SK-N-SH (cell line): ENCODE data around the gene PLA2G4E. TPM values are rescaled to one million over a fixed set of nuclear protein-coding genes. Genes with fewer than 3 reads are reported as not detected.

Source experiments
- CTCF ChIA-PET: fragments of 300-600, 350-600 bp; formaldehyde crosslinking; extraction: SDS; loops from one replicate; lab custom pipeline; 2021; lab: Yijun Ruan, JAX
- POLR2A ChIA-PET: fragments of 350-600 bp; sonication (Branson Sonifier 250); formaldehyde crosslinking; extraction: SDS; loops from one replicate; lab custom pipeline; 2020; ENCODE audit warnings: antibody characterized with exemption, inconsistent platforms; lab: Yijun Ruan, JAX
- DNase-seq: peaks from one replicate; pipeline ENCODE4 v3.0.0; 2012
- H2AFZ ChIP-seq: fragments of 200-600 bp; sonication (generic); 2 replicates; pipeline ENCODE4 v1.8.1; 2016; ENCODE audit warnings: antibody characterized with exemption, mild to moderate bottlenecking, low read depth
- H3F3A ChIP-seq: fragments of 200-600 bp; sonication (generic); replicated peaks from 2 replicates; pipeline ENCODE3; 2016; ENCODE audit warnings: antibody characterized with exemption, mild to moderate bottlenecking; ENCODE audit not compliant: insufficient read depth
- H3K27ac ChIP-seq, 2 experiments: fragments of 200-500 bp in 1 of 2; fragments of 200-600 bp in 1 of 2; sonication (Bioruptor generic) in 1 of 2; sonication (generic), shearing (Covaris generic) in 1 of 2; 2 replicates each; pipeline versions ENCODE4 v1.5.1 to v1.6.1; 2014 to 2016; ENCODE audit warnings: low read depth in 2 of 2, inconsistent platforms in 1 of 2, low read length in 1 of 2, mild to moderate bottlenecking in 1 of 2, mixed read lengths in 1 of 2
- H3K27me3 ChIP-seq: fragments of 200-600 bp; sonication (generic), shearing (Covaris generic); 2 replicates; pipeline ENCODE4 v1.6.1; 2016; ENCODE audit warnings: mixed run types; ENCODE audit not compliant: insufficient read depth
- H3K36me3 ChIP-seq, 2 experiments: fragments of 200-500 bp in 1 of 2; fragments of 200-600 bp in 1 of 2; sonication (Bioruptor generic) in 1 of 2; sonication (generic) in 1 of 2; replicated peaks in 1 of 2; 2 replicates each; pipeline versions ENCODE3 to v1.5.1; 2014 to 2016; ENCODE audit warnings: low read length in 1 of 2, mild to moderate bottlenecking in 1 of 2; ENCODE audit not compliant: insufficient read depth in 2 of 2, control insufficient read depth in 1 of 2
- H3K4me1 ChIP-seq, 2 experiments: fragments of 200-500 bp in 1 of 2; fragments of 200-600 bp in 1 of 2; sonication (Bioruptor generic) in 1 of 2; sonication (generic), shearing (Covaris generic) in 1 of 2; 2 replicates each; pipeline versions ENCODE4 v1.5.1 to v1.6.1; 2014 to 2016; ENCODE audit warnings: low read depth in 1 of 2, low read length in 1 of 2, mixed run types in 1 of 2; ENCODE audit not compliant: insufficient read depth in 2 of 2, control insufficient read depth in 1 of 2
- H3K4me2 ChIP-seq: fragments of 200-600 bp; sonication (generic), shearing (Covaris generic); 2 replicates; pipeline ENCODE4 v1.6.1; 2017; ENCODE audit warnings: mixed run types
- H3K4me3 ChIP-seq, 2 experiments: fragments of 200-500 bp in 1 of 2; fragments of 200-600 bp in 1 of 2; sonication (Bioruptor generic) in 1 of 2; sonication (generic), shearing (Covaris generic) in 1 of 2; 2 replicates each; pipeline versions ENCODE4 v1.5.1 to v1.8.1; 2014 to 2016; ENCODE audit warnings: low read depth in 2 of 2, inconsistent platforms in 1 of 2, low read length in 1 of 2, mild to moderate bottlenecking in 1 of 2, mixed read lengths in 1 of 2, moderate library complexity in 1 of 2
- H3K79me2 ChIP-seq: fragments of 200-600 bp; sonication (generic); 2 replicates; pipeline ENCODE4 v1.8.1; 2017; ENCODE audit warnings: mild to moderate bottlenecking; ENCODE audit not compliant: insufficient read depth
- H3K9ac ChIP-seq: fragments of 200-600 bp; sonication (generic); 2 replicates; pipeline ENCODE4 v1.6.1; 2017; ENCODE audit warnings: mixed run types
- H3K9me2 ChIP-seq: fragments of 200-600 bp; sonication (generic); 2 replicates; pipeline ENCODE4 v1.6.1; 2017; ENCODE audit warnings: mixed run types
- H3K9me3 ChIP-seq: fragments of 200-600 bp; sonication (generic); 2 replicates; pipeline ENCODE4 v1.6.1; 2017; ENCODE audit warnings: mixed run types, mild to moderate bottlenecking, moderate library complexity
- H4K20me1 ChIP-seq: fragments of 200-600 bp; sonication (generic); 2 replicates; pipeline ENCODE4 v1.6.1; 2017; ENCODE audit warnings: mild to moderate bottlenecking, mixed run types; ENCODE audit not compliant: insufficient read depth
- EP300 ChIP-seq, 2 experiments: IDR thresholded peaks; 2 replicates each; pipeline versions ENCODE4 v1.4.0 to v1.6.1; 2012; ENCODE audit warnings: borderline replicate concordance in 1 of 2, low read depth in 1 of 2, low read length in 1 of 2
- EZH2phosphoT487 ChIP-seq: fragments of 200-600 bp; sonication (generic); IDR thresholded peaks from 2 replicates; pipeline ENCODE4 v1.6.1; 2017; ENCODE audit warnings: low read depth, mixed run types, mild to moderate bottlenecking, antibody characterized with exemption, moderate library complexity, borderline replicate concordance
- FOXM1 ChIP-seq: IDR thresholded peaks from 2 replicates; pipeline ENCODE4 v1.4.0; 2012; ENCODE audit warnings: low read depth, mild to moderate bottlenecking
- GABPA ChIP-seq: IDR thresholded peaks from 2 replicates; pipeline ENCODE4 v1.4.0; 2012; ENCODE audit warnings: low read depth, mild to moderate bottlenecking
- GATA2 ChIP-seq: sonication (generic); formaldehyde crosslinking; IDR thresholded peaks from 2 replicates; pipeline ENCODE4 v1.5.0; 2020; ENCODE audit warnings: mild to moderate bottlenecking, missing genetic modification reagents
- MAX ChIP-seq: IDR thresholded peaks from 2 replicates; pipeline ENCODE4 v1.4.0; 2012; ENCODE audit warnings: low read depth
- MEF2A ChIP-seq: IDR thresholded peaks from 2 replicates; pipeline ENCODE4 v1.4.0; 2012; ENCODE audit warnings: low read depth, borderline replicate concordance
- NRF1 ChIP-seq: IDR thresholded peaks from 2 replicates; pipeline ENCODE4 v1.6.1; 2012; ENCODE audit warnings: low read depth, mild to moderate bottlenecking, low read length
- POLR2AphosphoS5 ChIP-seq: IDR thresholded peaks from 2 replicates; pipeline ENCODE4 v1.6.1; 2012; ENCODE audit warnings: low read depth, low read length
- RAD21 ChIP-seq: IDR thresholded peaks from 2 replicates; pipeline ENCODE4 v1.6.1; 2012; ENCODE audit warnings: mild to moderate bottlenecking, low read length
- RCOR1 ChIP-seq: fragments of 150-350 bp; IDR thresholded peaks from 2 replicates; pipeline ENCODE4 v1.6.1; 2017; ENCODE audit warnings: antibody characterized with exemption, low read length
- SIN3A ChIP-seq: IDR thresholded peaks from 2 replicates; pipeline ENCODE4 v1.6.1; 2012; ENCODE audit warnings: low read depth, mild to moderate bottlenecking, low read length, moderate library complexity, borderline replicate concordance
- SMC3 ChIP-seq: IDR thresholded peaks from 2 replicates; pipeline ENCODE4 v1.6.1; 2012; ENCODE audit warnings: low read depth, low read length, improper control_type of control experiment
- TAF1 ChIP-seq: IDR thresholded peaks from 2 replicates; pipeline ENCODE4 v1.6.1; 2012; ENCODE audit warnings: low read depth, mild to moderate bottlenecking, low read length, moderate library complexity, borderline replicate concordance
- TCF12 ChIP-seq: IDR thresholded peaks from 2 replicates; pipeline ENCODE4 v1.4.0; 2012
- TEAD4 ChIP-seq: IDR thresholded peaks from 2 replicates; pipeline ENCODE4 v1.4.0; 2012; ENCODE audit warnings: mild to moderate bottlenecking, borderline replicate concordance; ENCODE audit not compliant: insufficient read depth
- ZBTB33 ChIP-seq: IDR thresholded peaks from 2 replicates; pipeline ENCODE4 v1.4.0; 2012; ENCODE audit warnings: low read depth, borderline replicate concordance
- WGBS: methylation state at CpG from one replicate; pipeline ENCODE4 v1.1.6; 2017; ENCODE audit warnings: low lambda C conversion rate; 5-methylcytosine and 5-hydroxymethylcytosine counted together
- polyA plus RNA-seq, 3 experiments: library from polyadenylated mRNA; depleted of rRNA; stranded (reverse); fragments of >200 nt; gene quantifications; 2 replicates each; pipeline ENCODE4 v1.2.3, GENCODE V29; 2012
- TF ChIP-seq, protein P1 (sequence below): IDR thresholded peaks from 2 replicates; pipeline ENCODE4; 2012
- TF ChIP-seq, protein P2 (sequence below): fragments of 150-350 bp; IDR thresholded peaks from 2 replicates; pipeline ENCODE4 v1.6.1; 2017; ENCODE audit warnings: antibody characterized with exemption, low read length, low read depth, borderline replicate concordance
- TF ChIP-seq, protein P3 (sequence below): IDR thresholded peaks from 2 replicates; pipeline ENCODE4 v1.4.0; 2012; ENCODE audit warnings: low read depth, borderline replicate concordance

Gene PLA2G4E
- polyA plus RNA-seq, 1 of the 3 experiments (the other 2 are of a cell fraction): not detected

GRCh38 chr15:42034628-42035434 is 14.0 kb upstream of the PLA2G4E start:
- WGBS: 64% methylated on average over 8 of the region's 8 CpGs

DNA sequence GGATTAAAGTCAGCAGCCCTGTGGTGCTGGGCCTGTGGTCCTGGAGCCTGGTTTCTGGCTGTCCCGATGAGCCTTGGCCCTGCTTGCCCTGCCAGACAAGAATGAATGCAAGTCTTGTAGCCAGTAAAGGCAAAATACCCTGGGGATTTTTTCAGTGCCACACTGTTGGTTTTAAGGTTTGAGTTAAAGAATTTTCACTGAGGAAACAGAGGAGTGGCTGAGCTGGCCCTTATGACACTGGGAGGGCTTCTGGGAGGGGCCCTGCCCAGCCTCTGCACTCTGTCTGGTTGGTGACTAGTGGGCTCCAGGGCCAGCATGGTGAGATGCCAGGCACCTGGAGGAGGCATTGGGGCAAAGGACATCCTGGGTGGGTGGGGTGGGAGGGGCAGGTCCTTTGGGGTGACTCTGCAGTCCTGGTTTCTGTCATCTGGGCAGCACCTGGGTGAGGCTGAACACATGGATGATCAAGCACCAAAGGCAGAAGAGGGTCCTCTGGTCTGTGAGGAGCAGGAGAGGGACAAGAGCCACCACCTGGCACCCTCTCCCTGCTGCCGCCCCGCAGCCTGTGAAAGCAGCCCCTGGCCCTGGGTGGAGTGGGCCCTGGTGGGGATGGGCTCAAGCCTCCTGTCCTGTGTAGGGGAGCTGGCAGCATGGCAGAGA is 12.5 kb upstream of the PLA2G4E start:
- no peaks in the 10 kb centered on the region for H4K20me1 ChIP-seq
- H3K4me1 ChIP-seq: peaks cover 0 to 2% of the 10 kb centered on the region in 2 experiments; a peak in 1 of 4 replicates
- DNase-seq: no peak
- no peak overlapping the region for H3K4me3 ChIP-seq
- H2AFZ ChIP-seq: no peak overlapping the region
- H3K27ac ChIP-seq: no peak overlapping the region
- no peak overlapping the region for H3K9ac ChIP-seq
- H3K4me2 ChIP-seq: no peak overlapping the region
- no peaks in the 10 kb centered on the region for H3F3A ChIP-seq
- TF ChIP-seq ZBTB33 (no peak), EZH2phosphoT487 (no peak), SMC3 (no peak), TCF12 (no peak), SIN3A (no peak), MAX (no peak), MEF2A (no peak), GABPA (no peak), EP300 (IDR thresholded peaks at IDR 0.05; ENCODE audit: borderline replicate concordance in 1 of 2, low read depth in 1 of 2, low read length in 1 of 2) (no peak), FOXM1 (no peak), RCOR1 (no peak), TEAD4 (no peak), GATA2 (CRISPR knock-in tag) (no peak), NRF1 (no peak)
- TF ChIP-seq, protein P1, sequence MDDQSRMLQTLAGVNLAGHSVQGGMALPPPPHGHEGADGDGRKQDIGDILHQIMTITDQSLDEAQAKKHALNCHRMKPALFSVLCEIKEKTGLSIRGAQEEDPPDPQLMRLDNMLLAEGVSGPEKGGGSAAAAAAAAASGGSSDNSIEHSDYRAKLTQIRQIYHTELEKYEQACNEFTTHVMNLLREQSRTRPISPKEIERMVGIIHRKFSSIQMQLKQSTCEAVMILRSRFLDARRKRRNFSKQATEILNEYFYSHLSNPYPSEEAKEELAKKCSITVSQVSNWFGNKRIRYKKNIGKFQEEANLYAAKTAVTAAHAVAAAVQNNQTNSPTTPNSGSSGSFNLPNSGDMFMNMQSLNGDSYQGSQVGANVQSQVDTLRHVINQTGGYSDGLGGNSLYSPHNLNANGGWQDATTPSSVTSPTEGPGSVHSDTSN: no peak
- TF ChIP-seq, protein P2, sequence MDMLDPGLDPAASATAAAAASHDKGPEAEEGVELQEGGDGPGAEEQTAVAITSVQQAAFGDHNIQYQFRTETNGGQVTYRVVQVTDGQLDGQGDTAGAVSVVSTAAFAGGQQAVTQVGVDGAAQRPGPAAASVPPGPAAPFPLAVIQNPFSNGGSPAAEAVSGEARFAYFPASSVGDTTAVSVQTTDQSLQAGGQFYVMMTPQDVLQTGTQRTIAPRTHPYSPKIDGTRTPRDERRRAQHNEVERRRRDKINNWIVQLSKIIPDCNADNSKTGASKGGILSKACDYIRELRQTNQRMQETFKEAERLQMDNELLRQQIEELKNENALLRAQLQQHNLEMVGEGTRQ: no peak
- no peaks in the 10 kb centered on the region for H3K9me2 ChIP-seq
- no peaks in the 10 kb centered on the region for H3K27me3 ChIP-seq
- ChIA-PET POLR2A (no interaction called here), CTCF (no interaction called here)
- no peaks in the 10 kb centered on the region for H3K36me3 ChIP-seq
- no peaks in the 10 kb centered on the region for H3K9me3 ChIP-seq
- 78% methylated on average over 3 of the region's 3 CpGs for WGBS
- no peaks in the 10 kb centered on the region for H3K79me2 ChIP-seq

More at GRCh38 chr15:42034628-42035434, 14.0 kb upstream of the PLA2G4E start:
- H3K79me2 ChIP-seq: no peaks in the 10 kb centered on the region
- H3K36me3 ChIP-seq: no peaks in the 10 kb centered on the region
- no peaks in the 10 kb centered on the region for H3K9me2 ChIP-seq
- no peak overlapping the region for H3K27ac ChIP-seq
- H3F3A ChIP-seq: no peaks in the 10 kb centered on the region
- peaks cover 0 to 2% of the 10 kb centered on the region in 2 experiments; a peak in 1 of 4 replicates for H3K4me1 ChIP-seq
- no peaks in the 10 kb centered on the region for H3K27me3 ChIP-seq
- no peak for DNase-seq
- H3K4me3 ChIP-seq: no peak overlapping the region
- H3K9me3 ChIP-seq: no peaks in the 10 kb centered on the region
- no peak for TF ChIP-seq NRF1
- no peak for TF ChIP-seq TAF1
- TF ChIP-seq RAD21: no peak
- TF ChIP-seq, protein P3, sequence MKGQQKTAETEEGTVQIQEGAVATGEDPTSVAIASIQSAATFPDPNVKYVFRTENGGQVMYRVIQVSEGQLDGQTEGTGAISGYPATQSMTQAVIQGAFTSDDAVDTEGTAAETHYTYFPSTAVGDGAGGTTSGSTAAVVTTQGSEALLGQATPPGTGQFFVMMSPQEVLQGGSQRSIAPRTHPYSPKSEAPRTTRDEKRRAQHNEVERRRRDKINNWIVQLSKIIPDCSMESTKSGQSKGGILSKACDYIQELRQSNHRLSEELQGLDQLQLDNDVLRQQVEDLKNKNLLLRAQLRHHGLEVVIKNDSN: no peak
- TF ChIP-seq POLR2AphosphoS5: no peak
- ChIA-PET CTCF (no interaction called here), POLR2A (interaction anchor here (0.5 kb wide), 1 partner anchor 234 kb away, joined by 4 read pairs; no protein-coding TSS in a partner anchor)
- H4K20me1 ChIP-seq: no peaks in the 10 kb centered on the region
- no peak overlapping the region for H2AFZ ChIP-seq
- H3K4me2 ChIP-seq: no peak overlapping the region
- no peak overlapping the region for H3K9ac ChIP-seq
